Mesendoderm (in vitro differentiated cells): ENCODE data around the gene MCRIP2.
"Not testable (repeated sequence)": the region's sequence is repeated elsewhere in the genome, so short reads cannot be mapped to it uniquely, and the experiment has no call there.

Experiments used
- DNase-seq: peaks from one replicate; pipeline ENCODE4 v3.0.0; 2013
- H2AK5ac ChIP-seq: 2 replicates; pipeline ENCODE4 v1.6.1; 2013; ENCODE audit warnings: low read length, inconsistent platforms
- H2BK120ac ChIP-seq: 2 replicates; pipeline ENCODE4 v1.6.1; 2013; ENCODE audit warnings: low read depth, mild to moderate bottlenecking, low read length, moderate library complexity, mixed read lengths
- H2BK15ac ChIP-seq: replicated peaks from 2 replicates; pipeline ENCODE4 v1.6.1; 2013; ENCODE audit warnings: low read depth, mild to moderate bottlenecking, moderate library complexity
- H2BK5ac ChIP-seq: 2 replicates; pipeline ENCODE4 v1.6.1; 2013; ENCODE audit warnings: low read length, inconsistent platforms
- H3K18ac ChIP-seq: 2 replicates; pipeline ENCODE4 v1.6.1; 2013; ENCODE audit warnings: mild to moderate bottlenecking, low read length, mixed read lengths
- H3K23ac ChIP-seq: one replicate; pipeline ENCODE4 v1.6.1; 2013; ENCODE audit warnings: low read length
- H3K27ac ChIP-seq: 2 replicates; pipeline ENCODE4 v1.5.1; 2013; ENCODE audit warnings: low read depth, mild to moderate bottlenecking, inconsistent platforms, low read length, moderate library complexity
- H3K27me3 ChIP-seq: 2 replicates; pipeline ENCODE4 v1.6.1; 2013; ENCODE audit warnings: low read length, control low read depth, mild to moderate bottlenecking, inconsistent platforms; ENCODE audit not compliant: insufficient read depth, poor library complexity
- H3K36me3 ChIP-seq: 2 replicates; pipeline ENCODE4 v1.6.1; 2013; ENCODE audit warnings: low read length, inconsistent platforms; ENCODE audit not compliant: control insufficient read depth, insufficient read depth
- H3K4ac ChIP-seq: one replicate; pipeline ENCODE4 v1.6.1; 2013; ENCODE audit warnings: low read depth, mild to moderate bottlenecking, low read length, moderate library complexity
- H3K4me1 ChIP-seq: 2 replicates; pipeline ENCODE4 v1.6.1; 2013; ENCODE audit warnings: low read depth, low read length, inconsistent platforms; ENCODE audit not compliant: control insufficient read depth
- H3K4me2 ChIP-seq: 2 replicates; pipeline ENCODE4 v1.6.1; 2013; ENCODE audit warnings: low read length
- H3K4me3 ChIP-seq: 2 replicates; pipeline ENCODE4 v1.5.1; 2013; ENCODE audit warnings: mild to moderate bottlenecking, low read length
- H3K56ac ChIP-seq: one replicate; pipeline ENCODE4 v1.6.1; 2013; ENCODE audit warnings: low read length
- H3K79me1 ChIP-seq: 2 replicates; pipeline ENCODE4 v1.6.1; 2013; ENCODE audit warnings: low read length, inconsistent platforms
- H3K79me2 ChIP-seq: 2 replicates; pipeline ENCODE4 v1.6.1; 2013; ENCODE audit warnings: mild to moderate bottlenecking, low read length; ENCODE audit not compliant: control insufficient read depth, insufficient read depth
- H3K9ac ChIP-seq: 2 replicates; pipeline ENCODE4 v1.6.1; 2013; ENCODE audit warnings: low read length, inconsistent platforms
- H4K5ac ChIP-seq: one replicate; pipeline ENCODE4 v1.6.1; 2013; ENCODE audit warnings: low read length
- H4K8ac ChIP-seq: one replicate; pipeline ENCODE4 v1.6.1; 2013; ENCODE audit warnings: low read depth, mild to moderate bottlenecking, control low read depth, low read length, moderate library complexity
- WGBS: extraction: QIAGEN DNeasy Blood & Tissue Kit; methylation state at CpG from one replicate; pipeline ENCODE4 v1.1.7; 2013; ENCODE audit warnings: low lambda C conversion rate, missing lambda C conversion rate; ENCODE audit not compliant: insufficient coverage; ENCODE audit errors: extremely low coverage; 5-methylcytosine and 5-hydroxymethylcytosine counted together

The MCRIP2 gene

DNA sequence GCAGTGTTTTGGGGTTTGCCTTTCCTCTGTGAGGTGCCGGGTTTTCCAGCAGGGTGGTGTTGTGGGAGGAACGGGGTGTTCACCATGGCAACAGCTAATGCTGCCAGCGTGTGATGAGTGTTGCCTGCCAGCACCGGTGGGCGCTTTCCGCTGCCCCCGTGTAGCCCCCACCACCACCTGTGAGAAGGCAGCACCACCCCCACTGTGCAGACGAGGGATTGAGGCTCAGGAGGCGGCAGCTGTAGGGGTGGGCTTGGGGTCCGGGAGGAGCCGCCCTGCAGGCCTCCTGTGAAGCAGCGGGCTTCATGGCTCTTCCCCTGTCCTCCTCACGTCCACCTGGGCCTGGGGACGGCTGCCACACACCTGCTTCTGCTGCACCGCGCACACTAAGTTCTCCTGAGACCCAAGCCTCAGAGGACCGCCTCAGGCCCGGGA lies 46.5 kb upstream of the MCRIP2 start:
- H3K18ac ChIP-seq, result no peak overlapping the region
- no peak overlapping the region for H3K4ac ChIP-seq
- no peak overlapping the region for H3K23ac ChIP-seq
- peaks cover 3% of the 10 kb centered on the region for H3K4me1 ChIP-seq
- H2BK120ac ChIP-seq, result no peak overlapping the region
- no peak overlapping the region for H3K9ac ChIP-seq
- no peak overlapping the region for H2BK5ac ChIP-seq
- H3K27me3 ChIP-seq, result no peaks in the 10 kb centered on the region
- no peak for DNase-seq
- no peak overlapping the region for H3K4me3 ChIP-seq
- no CpG with 5 or more reads among the region's 18 CpGs for WGBS
- H4K5ac ChIP-seq, result no peak overlapping the region
- no peak overlapping the region for H3K27ac ChIP-seq
- H3K56ac ChIP-seq, result no peak overlapping the region
- H3K79me2 ChIP-seq, result peaks cover 8% of the 10 kb centered on the region
- no peak overlapping the region for H3K4me2 ChIP-seq
- H3K79me1 ChIP-seq, result peaks cover 21% of the 10 kb centered on the region
- H4K8ac ChIP-seq, result no peak overlapping the region
- H3K36me3 ChIP-seq, result no peaks in the 10 kb centered on the region
- H2BK15ac ChIP-seq, result no peak overlapping the region
- no peak overlapping the region for H2AK5ac ChIP-seq

DNA sequence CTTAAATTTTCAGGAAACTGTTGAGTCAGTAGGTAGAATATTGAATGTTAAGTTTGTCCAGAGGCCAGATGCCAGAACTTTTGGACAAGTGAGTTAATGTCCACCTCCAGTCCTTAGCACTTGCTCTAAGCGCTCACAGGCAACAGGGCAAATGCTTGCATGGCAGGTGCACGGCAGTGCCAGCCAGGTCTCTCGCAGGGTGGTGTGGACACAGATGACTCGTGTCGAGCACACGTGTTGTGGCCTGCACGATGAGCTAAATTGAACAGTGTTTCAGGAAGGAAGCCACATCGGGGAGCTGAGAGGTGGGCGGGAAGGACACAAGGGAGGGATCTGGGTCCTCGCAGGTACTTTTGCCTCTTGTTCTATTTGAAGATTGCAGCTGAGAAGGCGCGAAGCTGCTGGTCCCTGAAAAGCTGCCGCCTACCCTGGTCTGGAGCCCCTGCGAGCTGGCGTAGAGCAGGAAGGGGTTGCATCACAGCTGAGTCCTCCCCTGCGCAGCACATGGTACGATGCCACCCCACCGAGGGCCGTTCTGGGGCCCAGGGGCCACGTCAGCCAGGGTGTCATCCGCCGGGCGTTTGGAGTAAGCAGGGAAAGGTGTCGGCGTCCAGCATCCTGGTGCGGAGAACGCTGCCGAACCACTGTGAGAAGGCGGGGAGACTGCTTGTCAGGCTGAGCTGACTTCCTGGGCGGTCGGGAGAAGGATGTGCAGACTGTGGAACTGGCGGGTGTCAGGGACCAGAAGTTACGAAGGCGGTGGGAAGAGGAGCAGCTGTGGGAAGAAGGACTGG lies 45.5 kb upstream of the MCRIP2 start:
- WGBS, result no CpG with 5 or more reads among the region's 34 CpGs
- Histone ChIP-seq H3K27me3 (no peaks in the 10 kb centered on the region), H3K23ac (no peak overlapping the region), H3K79me2 (peaks cover 1% of the 10 kb centered on the region), H3K18ac (no peak overlapping the region), H3K4me1 (no peaks in the 10 kb centered on the region), H2BK15ac (no peak overlapping the region), H3K4me3 (no peak overlapping the region), H4K8ac (no peak overlapping the region), H3K36me3 (no peaks in the 10 kb centered on the region), H3K56ac (no peak overlapping the region), H4K5ac (no peak overlapping the region), H3K27ac (no peak overlapping the region), H2BK120ac (no peak overlapping the region), H3K9ac (no peak overlapping the region), H2BK5ac (no peak overlapping the region), H2AK5ac (no peak overlapping the region), H3K4me2 (no peak overlapping the region), H3K4ac (no peak overlapping the region), H3K79me1 (peaks cover 12% of the 10 kb centered on the region)
- DNase-seq, result no peak

GRCh38 chr16:596736-597060 lies 44.9 kb upstream of the MCRIP2 start:
- WGBS, result no CpG with 5 or more reads among the region's 12 CpGs
- DNase-seq, result no peak
- no peak overlapping the region for H3K27ac ChIP-seq
- H3K4ac ChIP-seq, result no peak overlapping the region
- H3K4me2 ChIP-seq, result no peak overlapping the region
- no peak overlapping the region for H3K56ac ChIP-seq
- no peak overlapping the region for H4K5ac ChIP-seq
- no peak overlapping the region for H3K9ac ChIP-seq
- no peaks in the 10 kb centered on the region for H3K79me2 ChIP-seq
- no peak overlapping the region for H2BK5ac ChIP-seq
- H3K36me3 ChIP-seq, result no peaks in the 10 kb centered on the region
- H2AK5ac ChIP-seq, result no peak overlapping the region
- H3K23ac ChIP-seq, result no peak overlapping the region
- no peaks in the 10 kb centered on the region for H3K4me1 ChIP-seq
- H3K18ac ChIP-seq, result no peak overlapping the region
- H3K79me1 ChIP-seq, result peaks cover 11% of the 10 kb centered on the region
- H3K27me3 ChIP-seq, result no peaks in the 10 kb centered on the region
- no peak overlapping the region for H2BK120ac ChIP-seq
- H2BK15ac ChIP-seq, result no peak overlapping the region
- H4K8ac ChIP-seq, result no peak overlapping the region
- no peak overlapping the region for H3K4me3 ChIP-seq

- not testable (repeated sequence) for H3K79me1 ChIP-seq, H3K23ac ChIP-seq, H3K4me3 ChIP-seq, H4K5ac ChIP-seq, H3K4ac ChIP-seq, DNase-seq, H2BK5ac ChIP-seq, H3K9ac ChIP-seq, H3K4me2 ChIP-seq, H4K8ac ChIP-seq, H3K27ac ChIP-seq, H3K79me2 ChIP-seq, H2AK5ac ChIP-seq, H3K18ac ChIP-seq, H3K56ac ChIP-seq, H3K27me3 ChIP-seq, H3K36me3 ChIP-seq, H3K4me1 ChIP-seq, H2BK120ac ChIP-seq, H2BK15ac ChIP-seq
- no CpG with 5 or more reads among the region's 7 CpGs for WGBS
These were observed 44.0 kb upstream of the MCRIP2 start for GRCh38 chr16:597655-598054.

GRCh38 chr16:598823-599739 lies 42.5 kb upstream of the MCRIP2 start:
- no peak overlapping the region for H2AK5ac ChIP-seq
- no peaks in the 10 kb centered on the region for H3K79me2 ChIP-seq
- H3K23ac ChIP-seq, result no peak overlapping the region
- H2BK120ac ChIP-seq, result no peak overlapping the region
- H2BK15ac ChIP-seq, result no peak overlapping the region
- H3K27ac ChIP-seq, result no peak overlapping the region
- no peak overlapping the region for H3K4me3 ChIP-seq
- no peak overlapping the region for H3K4ac ChIP-seq
- no peak overlapping the region for H3K9ac ChIP-seq
- H3K18ac ChIP-seq, result no peak overlapping the region
- H3K56ac ChIP-seq, result no peak overlapping the region
- H2BK5ac ChIP-seq, result no peak overlapping the region
- no peak overlapping the region for H4K8ac ChIP-seq
- WGBS, result no CpG with 5 or more reads among the region's 43 CpGs
- peaks cover 9% of the 10 kb centered on the region for H3K79me1 ChIP-seq
- DNase-seq, result no peak
- no peaks in the 10 kb centered on the region for H3K27me3 ChIP-seq
- no peak overlapping the region for H4K5ac ChIP-seq
- H3K4me1 ChIP-seq, result no peaks in the 10 kb centered on the region
- no peaks in the 10 kb centered on the region for H3K36me3 ChIP-seq
- H3K4me2 ChIP-seq, result no peak overlapping the region
